Osteocyte (in vitro differentiated cells): ENCODE results near the gene FCGBP. TPM values are rescaled to one million over a fixed set of nuclear protein-coding genes. Genes with fewer than 3 reads are reported as not detected.

Experiments used
- DNase-seq: peaks from one replicate; pipeline ENCODE4 v3.0.0; 2021; ENCODE audit warnings: mixed read lengths; ENCODE audit not compliant: unreplicated experiment; ENCODE audit errors: extremely low spot score
- H3K27ac Mint-ChIP-seq: one replicate; pipeline ENCODE4 v1.8.0; 2021; ENCODE audit warnings: mild to moderate bottlenecking, mixed read lengths; ENCODE audit not compliant: unreplicated experiment
- H3K27me3 Mint-ChIP-seq: one replicate; pipeline ENCODE4 v1.8.0; 2021; ENCODE audit warnings: mixed read lengths; ENCODE audit not compliant: unreplicated experiment
- H3K36me3 Mint-ChIP-seq: one replicate; pipeline ENCODE4 v1.8.0; 2021; ENCODE audit warnings: mixed read lengths; ENCODE audit not compliant: unreplicated experiment
- H3K4me1 Mint-ChIP-seq: one replicate; pipeline ENCODE4 v1.8.0; 2021; ENCODE audit warnings: mixed read lengths; ENCODE audit not compliant: unreplicated experiment
- H3K4me3 Mint-ChIP-seq: one replicate; pipeline ENCODE4 v1.8.0; 2021; ENCODE audit warnings: mild to moderate bottlenecking, moderate library complexity, mixed read lengths; ENCODE audit not compliant: unreplicated experiment
- H3K9me3 Mint-ChIP-seq: one replicate; pipeline ENCODE4 v1.8.0; 2021; ENCODE audit warnings: mixed read lengths; ENCODE audit not compliant: unreplicated experiment
- CTCF ChIP-seq: fragments of 200-600 bp; sonication (generic); IDR thresholded peaks from 2 replicates; pipeline ENCODE4 v1.5.0; 2021; ENCODE audit warnings: antibody characterized with exemption, mild to moderate bottlenecking, moderate library complexity
- total RNA-seq: library from RNA; stranded (reverse); gene quantifications from 2 replicates; pipeline ENCODE4 v1.2.1, GENCODE V29; 2021

Gene FCGBP
- total RNA-seq, 1 donor from 2014 or later: 0.38 TPM

DNA sequence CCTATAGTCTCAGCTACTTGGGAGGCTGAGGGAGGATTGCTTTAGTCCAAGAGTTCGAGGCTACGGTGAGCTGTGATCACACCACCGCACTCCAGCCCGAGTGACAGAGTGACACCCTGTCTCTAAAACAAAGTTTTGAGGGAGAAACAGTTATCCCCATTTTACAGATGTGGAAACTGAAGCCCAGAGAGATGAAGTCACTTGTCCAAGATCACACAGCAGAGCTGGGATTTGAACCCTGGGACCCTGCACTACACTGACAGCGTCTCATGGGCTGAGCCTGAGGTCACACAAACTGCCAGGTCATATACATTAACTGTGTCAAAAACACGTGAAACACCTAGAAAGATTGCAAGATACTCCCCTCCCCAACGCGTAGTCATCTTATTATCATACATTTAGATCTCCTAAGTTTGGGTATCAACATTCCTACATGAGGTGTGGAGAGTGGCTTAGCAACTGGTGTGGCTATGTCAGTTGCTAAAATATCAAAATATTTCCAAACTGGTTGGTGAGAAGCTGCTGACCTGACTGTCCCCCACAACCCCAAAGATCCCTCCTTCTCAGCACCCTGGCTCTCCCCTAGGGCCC, 8.2 kb downstream of the FCGBP start:
- DNase-seq: no peak
- H3K27ac Mint-ChIP-seq: no peak overlapping the region
- H3K27me3 Mint-ChIP-seq: peaks cover 3% of the 10 kb centered on the region
- peaks cover 6% of the 10 kb centered on the region for H3K9me3 Mint-ChIP-seq
- no peak overlapping the region for H3K4me3 Mint-ChIP-seq
- no peaks in the 10 kb centered on the region for H3K4me1 Mint-ChIP-seq
- TF ChIP-seq CTCF: no peak
- H3K36me3 Mint-ChIP-seq: no peaks in the 10 kb centered on the region

- no peaks in the 10 kb centered on the region for H3K27me3 Mint-ChIP-seq
- no peaks in the 10 kb centered on the region for H3K4me1 Mint-ChIP-seq
- H3K9me3 Mint-ChIP-seq: peaks cover 5% of the 10 kb centered on the region
- no peak overlapping the region for H3K4me3 Mint-ChIP-seq
- DNase-seq: peak; percentile 36
- H3K27ac Mint-ChIP-seq: no peak overlapping the region
- no peaks in the 10 kb centered on the region for H3K36me3 Mint-ChIP-seq
- no peak for TF ChIP-seq CTCF
Observed at GRCh38 chr19:39924952-39925351, 9.5 kb downstream of the FCGBP start.

- no peak for TF ChIP-seq CTCF
- no peaks in the 10 kb centered on the region for H3K27me3 Mint-ChIP-seq
- H3K4me1 Mint-ChIP-seq: no peaks in the 10 kb centered on the region
- H3K9me3 Mint-ChIP-seq: no peaks in the 10 kb centered on the region
- DNase-seq: peak; percentile 81
- no peaks in the 10 kb centered on the region for H3K36me3 Mint-ChIP-seq
- H3K27ac Mint-ChIP-seq: no peak overlapping the region
- H3K4me3 Mint-ChIP-seq: no peak overlapping the region
Observed at GRCh38 chr19:39924389-39924788, 10.0 kb downstream of the FCGBP start.

GRCh38 chr19:39923862-39924261, 10.6 kb downstream of the FCGBP start:
- H3K9me3 Mint-ChIP-seq: no peaks in the 10 kb centered on the region
- TF ChIP-seq CTCF: no peak
- no peak overlapping the region for H3K27ac Mint-ChIP-seq
- no peaks in the 10 kb centered on the region for H3K4me1 Mint-ChIP-seq
- H3K36me3 Mint-ChIP-seq: no peaks in the 10 kb centered on the region
- H3K4me3 Mint-ChIP-seq: no peak overlapping the region
- no peaks in the 10 kb centered on the region for H3K27me3 Mint-ChIP-seq
- peak; percentile 7 for DNase-seq

DNA sequence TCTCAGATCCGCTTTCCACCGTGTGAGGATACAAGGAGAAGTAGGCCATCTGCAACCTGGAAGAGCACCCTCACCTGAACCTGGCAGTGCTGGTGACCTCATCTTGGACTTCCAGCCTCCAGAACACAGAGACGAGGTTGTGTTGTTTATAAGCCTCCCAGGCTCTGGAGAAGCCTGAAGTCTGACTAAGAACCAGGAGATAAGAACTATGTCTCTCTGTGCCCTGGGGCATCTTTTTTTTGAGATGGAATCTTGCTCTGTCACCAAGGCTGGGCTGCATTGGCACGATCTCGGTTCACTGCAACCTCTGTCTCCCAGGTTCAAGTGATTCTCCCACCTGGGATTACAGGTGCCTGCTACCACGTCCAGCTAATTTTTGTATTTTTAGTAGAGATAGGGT, 14.5 kb downstream of the FCGBP start:
- no peaks in the 10 kb centered on the region for H3K36me3 Mint-ChIP-seq

More for the DNA sequence above, 14.5 kb downstream of the FCGBP start:
- no peaks in the 10 kb centered on the region for H3K4me1 Mint-ChIP-seq
- no peak overlapping the region for H3K4me3 Mint-ChIP-seq
- no peak overlapping the region for H3K27ac Mint-ChIP-seq
- DNase-seq: peak; percentile 21
- H3K27me3 Mint-ChIP-seq: no peaks in the 10 kb centered on the region
- no peak for TF ChIP-seq CTCF
- H3K9me3 Mint-ChIP-seq: no peaks in the 10 kb centered on the region
